Right renal cortex interstitium (tissue), 3 donors: ENCODE measurements around the gene CLUH. TPM values are rescaled to one million over a fixed set of nuclear protein-coding genes. Genes with fewer than 3 reads are reported as not detected.

Experiments
- polyA plus RNA-seq, 3 donors: library from polyadenylated mRNA; unstranded; fragments of 120-200 nt; gene quantifications; one replicate each; pipeline ENCODE4 v1.2.1, GENCODE V29; 2013; ENCODE audit not compliant: insufficient read length in 3 of 3

Gene CLUH
- polyA plus RNA-seq, 3 donors = 37.0 to 46.0 (median 44.8) TPM

Other genes with a start within 250 kb of the CLUH start
- gene METTL16, start 199.9 kb downstream of the CLUH start, polyA plus RNA-seq = 10 to 100 TPM; 36.1 to 39.1 (median 36.6) TPM
- gene PAFAH1B1, start 118.1 kb downstream of the CLUH start, polyA plus RNA-seq = 100 to 1,000 TPM; 129 to 130 (median 130) TPM
- gene CCDC92B, start 37.9 kb upstream of the CLUH start, polyA plus RNA-seq = under 1 TPM; 0.07 to 0.17 (median 0.10) TPM
- gene RAP1GAP2, start 84.7 kb upstream of the CLUH start, polyA plus RNA-seq = 10 to 100 TPM; 21.2 to 26.3 (median 22.5) TPM